SK-N-SH (cell line): Measurements from ENCODE around the gene IDUA. TPM values are rescaled to one million over a fixed set of nuclear protein-coding genes. Genes with fewer than 3 reads are reported as not detected.

Experiments
- CTCF ChIA-PET: fragments of 300-600, 350-600 bp; formaldehyde crosslinking; extraction: SDS; loops from one replicate; lab custom pipeline; 2021; lab: Yijun Ruan, JAX
- POLR2A ChIA-PET: fragments of 350-600 bp; sonication (Branson Sonifier 250); formaldehyde crosslinking; extraction: SDS; loops from one replicate; lab custom pipeline; 2020; ENCODE audit warnings: antibody characterized with exemption, inconsistent platforms; lab: Yijun Ruan, JAX
- DNase-seq: peaks from one replicate; pipeline ENCODE4 v3.0.0; 2012
- H2AFZ ChIP-seq: fragments of 200-600 bp; sonication (generic); 2 replicates; pipeline ENCODE4 v1.8.1; 2016; ENCODE audit warnings: antibody characterized with exemption, mild to moderate bottlenecking, low read depth
- H3F3A ChIP-seq: fragments of 200-600 bp; sonication (generic); replicated peaks from 2 replicates; pipeline ENCODE3; 2016; ENCODE audit warnings: antibody characterized with exemption, mild to moderate bottlenecking; ENCODE audit not compliant: insufficient read depth
- H3K27ac ChIP-seq, 2 experiments: fragments of 200-500 bp in 1 of 2; fragments of 200-600 bp in 1 of 2; sonication (Bioruptor generic) in 1 of 2; sonication (generic), shearing (Covaris generic) in 1 of 2; 2 replicates each; pipeline versions ENCODE4 v1.5.1 to v1.6.1; 2014 to 2016; ENCODE audit warnings: low read depth in 2 of 2, inconsistent platforms in 1 of 2, low read length in 1 of 2, mild to moderate bottlenecking in 1 of 2, mixed read lengths in 1 of 2
- H3K27me3 ChIP-seq: fragments of 200-600 bp; sonication (generic), shearing (Covaris generic); 2 replicates; pipeline ENCODE4 v1.6.1; 2016; ENCODE audit warnings: mixed run types; ENCODE audit not compliant: insufficient read depth
- H3K36me3 ChIP-seq, 2 experiments: fragments of 200-500 bp in 1 of 2; fragments of 200-600 bp in 1 of 2; sonication (Bioruptor generic) in 1 of 2; sonication (generic) in 1 of 2; replicated peaks in 1 of 2; 2 replicates each; pipeline versions ENCODE3 to v1.5.1; 2014 to 2016; ENCODE audit warnings: low read length in 1 of 2, mild to moderate bottlenecking in 1 of 2; ENCODE audit not compliant: insufficient read depth in 2 of 2, control insufficient read depth in 1 of 2
- H3K4me1 ChIP-seq, 2 experiments: fragments of 200-500 bp in 1 of 2; fragments of 200-600 bp in 1 of 2; sonication (Bioruptor generic) in 1 of 2; sonication (generic), shearing (Covaris generic) in 1 of 2; 2 replicates each; pipeline versions ENCODE4 v1.5.1 to v1.6.1; 2014 to 2016; ENCODE audit warnings: low read depth in 1 of 2, low read length in 1 of 2, mixed run types in 1 of 2; ENCODE audit not compliant: insufficient read depth in 2 of 2, control insufficient read depth in 1 of 2
- H3K4me2 ChIP-seq: fragments of 200-600 bp; sonication (generic), shearing (Covaris generic); 2 replicates; pipeline ENCODE4 v1.6.1; 2017; ENCODE audit warnings: mixed run types
- H3K4me3 ChIP-seq, 2 experiments: fragments of 200-500 bp in 1 of 2; fragments of 200-600 bp in 1 of 2; sonication (Bioruptor generic) in 1 of 2; sonication (generic), shearing (Covaris generic) in 1 of 2; 2 replicates each; pipeline versions ENCODE4 v1.5.1 to v1.8.1; 2014 to 2016; ENCODE audit warnings: low read depth in 2 of 2, inconsistent platforms in 1 of 2, low read length in 1 of 2, mild to moderate bottlenecking in 1 of 2, mixed read lengths in 1 of 2, moderate library complexity in 1 of 2
- H3K79me2 ChIP-seq: fragments of 200-600 bp; sonication (generic); 2 replicates; pipeline ENCODE4 v1.8.1; 2017; ENCODE audit warnings: mild to moderate bottlenecking; ENCODE audit not compliant: insufficient read depth
- H3K9ac ChIP-seq: fragments of 200-600 bp; sonication (generic); 2 replicates; pipeline ENCODE4 v1.6.1; 2017; ENCODE audit warnings: mixed run types
- H3K9me2 ChIP-seq: fragments of 200-600 bp; sonication (generic); 2 replicates; pipeline ENCODE4 v1.6.1; 2017; ENCODE audit warnings: mixed run types
- H3K9me3 ChIP-seq: fragments of 200-600 bp; sonication (generic); 2 replicates; pipeline ENCODE4 v1.6.1; 2017; ENCODE audit warnings: mixed run types, mild to moderate bottlenecking, moderate library complexity
- H4K20me1 ChIP-seq: fragments of 200-600 bp; sonication (generic); 2 replicates; pipeline ENCODE4 v1.6.1; 2017; ENCODE audit warnings: mild to moderate bottlenecking, mixed run types; ENCODE audit not compliant: insufficient read depth
- ELF1 ChIP-seq: IDR thresholded peaks from 2 replicates; pipeline ENCODE4 v1.4.0; 2012
- EP300 ChIP-seq, 2 experiments: IDR thresholded peaks; 2 replicates each; pipeline versions ENCODE4 v1.4.0 to v1.6.1; 2012; ENCODE audit warnings: borderline replicate concordance in 1 of 2, low read depth in 1 of 2, low read length in 1 of 2
- EZH2phosphoT487 ChIP-seq: fragments of 200-600 bp; sonication (generic); IDR thresholded peaks from 2 replicates; pipeline ENCODE4 v1.6.1; 2017; ENCODE audit warnings: low read depth, mixed run types, mild to moderate bottlenecking, antibody characterized with exemption, moderate library complexity, borderline replicate concordance
- FOSL2 ChIP-seq: IDR thresholded peaks from 2 replicates; pipeline ENCODE4 v1.4.0; 2012; ENCODE audit warnings: low read depth, mild to moderate bottlenecking, moderate library complexity, borderline replicate concordance
- FOXJ3 ChIP-seq: sonication (generic); formaldehyde crosslinking; IDR thresholded peaks from 2 replicates; pipeline ENCODE4 v1.5.1; 2020; ENCODE audit warnings: mild to moderate bottlenecking, missing genetic modification reagents
- JUND ChIP-seq: IDR thresholded peaks from 2 replicates; pipeline ENCODE4 v1.4.0; 2012
- MAX ChIP-seq: IDR thresholded peaks from 2 replicates; pipeline ENCODE4 v1.4.0; 2012; ENCODE audit warnings: low read depth
- MEF2A ChIP-seq: IDR thresholded peaks from 2 replicates; pipeline ENCODE4 v1.4.0; 2012; ENCODE audit warnings: low read depth, borderline replicate concordance
- NFIC ChIP-seq: IDR thresholded peaks from 2 replicates; pipeline ENCODE4 v1.4.0; 2012; ENCODE audit warnings: borderline replicate concordance
- NRF1 ChIP-seq: IDR thresholded peaks from 2 replicates; pipeline ENCODE4 v1.6.1; 2012; ENCODE audit warnings: low read depth, mild to moderate bottlenecking, low read length
- POLR2AphosphoS5 ChIP-seq: IDR thresholded peaks from 2 replicates; pipeline ENCODE4 v1.6.1; 2012; ENCODE audit warnings: low read depth, low read length
- RAD21 ChIP-seq: IDR thresholded peaks from 2 replicates; pipeline ENCODE4 v1.6.1; 2012; ENCODE audit warnings: mild to moderate bottlenecking, low read length
- RCOR1 ChIP-seq: fragments of 150-350 bp; IDR thresholded peaks from 2 replicates; pipeline ENCODE4 v1.6.1; 2017; ENCODE audit warnings: antibody characterized with exemption, low read length
- RXRA ChIP-seq: IDR thresholded peaks from 2 replicates; pipeline ENCODE4 v1.4.0; 2012; ENCODE audit warnings: low read depth, mild to moderate bottlenecking, borderline replicate concordance
- SMC3 ChIP-seq: IDR thresholded peaks from 2 replicates; pipeline ENCODE4 v1.6.1; 2012; ENCODE audit warnings: low read depth, low read length, improper control_type of control experiment
- TAF1 ChIP-seq: IDR thresholded peaks from 2 replicates; pipeline ENCODE4 v1.6.1; 2012; ENCODE audit warnings: low read depth, mild to moderate bottlenecking, low read length, moderate library complexity, borderline replicate concordance
- TCF12 ChIP-seq: IDR thresholded peaks from 2 replicates; pipeline ENCODE4 v1.4.0; 2012
- TEAD4 ChIP-seq: IDR thresholded peaks from 2 replicates; pipeline ENCODE4 v1.4.0; 2012; ENCODE audit warnings: mild to moderate bottlenecking, borderline replicate concordance; ENCODE audit not compliant: insufficient read depth
- ZBTB33 ChIP-seq: IDR thresholded peaks from 2 replicates; pipeline ENCODE4 v1.4.0; 2012; ENCODE audit warnings: low read depth, borderline replicate concordance
- WGBS: methylation state at CpG from one replicate; pipeline ENCODE4 v1.1.6; 2017; ENCODE audit warnings: low lambda C conversion rate; 5-methylcytosine and 5-hydroxymethylcytosine counted together
- polyA plus RNA-seq, 3 experiments: library from polyadenylated mRNA; depleted of rRNA; stranded (reverse); fragments of >200 nt; gene quantifications; 2 replicates each; pipeline ENCODE4 v1.2.3, GENCODE V29; 2012

IDUA gene
- polyA plus RNA-seq, 1 of the 3 experiments (the other 2 are of a cell fraction), result 24.4 TPM

- Histone ChIP-seq H3K27ac (no peak overlapping the region), H3K36me3 (peaks cover 0 to 4% of the 10 kb centered on the region in 2 experiments), H3K4me2 (no peak overlapping the region), H3K9ac (no peak overlapping the region), H3K4me3 (no peak overlapping the region), H3K4me1 (no peaks in the 10 kb centered on the region; a peak in 1 of 4 replicates), H3K27me3 (peaks cover 8% of the 10 kb centered on the region; the same call in 1 of the 2 replicates), H3K9me2 (no peaks in the 10 kb centered on the region), H2AFZ (no peak overlapping the region), H4K20me1 (no peaks in the 10 kb centered on the region), H3K9me3 (no peaks in the 10 kb centered on the region), H3K79me2 (no peaks in the 10 kb centered on the region), H3F3A (peaks cover 8% of the 10 kb centered on the region)
- CTCF ChIA-PET, result no interaction called here
- TF ChIP-seq FOXJ3 (CRISPR knock-in tag) (no peak), POLR2AphosphoS5 (no peak), ZBTB33 (no peak), NRF1 (no peak), JUND (no peak)
- no peak for DNase-seq
- POLR2A ChIA-PET, result no interaction called here
- WGBS, result 40% methylated on average over 1 of the region's 17 CpGs
Observed at GRCh38 chr4:1029529-1029928, 42.7 kb downstream of the IDUA start.

GRCh38 chr4:1030031-1030430, 43.2 kb downstream of the IDUA start:
- peaks cover 8% of the 10 kb centered on the region for H3F3A ChIP-seq
- H3K9ac ChIP-seq, result no peak overlapping the region
- no peak for TF ChIP-seq EP300 (IDR thresholded peaks at IDR 0.05; ENCODE audit: borderline replicate concordance in 1 of 2, low read depth in 1 of 2, low read length in 1 of 2)
- TF ChIP-seq SMC3, result no peak
- no peak for TF ChIP-seq POLR2AphosphoS5
- TF ChIP-seq FOSL2, result no peak
- TF ChIP-seq RAD21, result no peak
- TF ChIP-seq MAX, result no peak
- TF ChIP-seq RCOR1, result no peak
- TF ChIP-seq TAF1, result no peak
- TF ChIP-seq TCF12, result no peak
- TF ChIP-seq MEF2A, result no peak
- no peak for TF ChIP-seq TEAD4
- no peak for TF ChIP-seq NFIC
- no peak for TF ChIP-seq EZH2phosphoT487
- no peak for TF ChIP-seq RXRA
- no peak for TF ChIP-seq ELF1
- no peak for TF ChIP-seq NRF1
- H3K36me3 ChIP-seq, result peaks cover 0 to 4% of the 10 kb centered on the region in 2 experiments
- DNase-seq, result no peak
- H3K27me3 ChIP-seq, result peaks cover 8% of the 10 kb centered on the region; the same call in 1 of the 2 replicates
- CTCF ChIA-PET, result no interaction called here
- POLR2A ChIA-PET, result no interaction called here
- WGBS, result 38% methylated on average over 3 of the region's 12 CpGs
- H3K9me2 ChIP-seq, result no peaks in the 10 kb centered on the region
- no peaks in the 10 kb centered on the region; a peak in 1 of 4 replicates for H3K4me1 ChIP-seq
- no peaks in the 10 kb centered on the region for H3K9me3 ChIP-seq
- no peak overlapping the region for H3K4me3 ChIP-seq
- no peak overlapping the region for H2AFZ ChIP-seq
- H3K4me2 ChIP-seq, result no peak overlapping the region
- no peak overlapping the region for H3K27ac ChIP-seq
- H4K20me1 ChIP-seq, result no peaks in the 10 kb centered on the region
- no peaks in the 10 kb centered on the region for H3K79me2 ChIP-seq
